ENCODE results near the gene G3BP1. TPM values are rescaled to one million over a fixed set of nuclear protein-coding genes. Genes with fewer than 3 reads are reported as not detected.

Gene G3BP1
- polyA plus RNA-seq, 3 donors: 10.6 to 60.6 (median 58.8) TPM

GRCh38 chr5:151810449-151810848, 38.7 kb downstream of the G3BP1 start:
- no peak for TF ChIP-seq CTCF (IDR thresholded peaks at IDR 0.05)
- H3K4me3 Mint-ChIP-seq: no peak overlapping the region
- H3K9ac ChIP-seq (ENCODE audit: insufficient read depth, low read length, poor library complexity, severe bottlenecking): no peak overlapping the region
- peaks cover 44 to 93% of the 10 kb centered on the region in 2 donors for H3K36me3 ChIP-seq (replicated peaks in 1 of 2; ENCODE audit: control insufficient read depth in 1 of 2, insufficient read depth in 2 of 2, low read length in 2 of 2)
- no peaks in the 10 kb centered on the region for H4K20me1 ChIP-seq (ENCODE audit: insufficient read depth, low read length)
- peaks cover 0 to 2% (median 0%) of the 10 kb centered on the region in 3 donors for H3K27me3 Mint-ChIP-seq (ENCODE audit: low read depth in 3 of 3)
- no peak overlapping the region for H3K4me2 ChIP-seq (replicated peaks; ENCODE audit: extremely low read depth, low read length, poor library complexity, severe bottlenecking)
- no peaks in the 10 kb centered on the region for H3K27me3 ChIP-seq (ENCODE audit: control insufficient read depth in 2 of 2, insufficient read depth in 2 of 2, low read length in 2 of 2)
- intact Hi-C loops (cut with micrococcal nuclease): no loop called here
- H3K27ac ChIP-seq (ENCODE audit: low read depth in 1 of 2, low read length in 2 of 2): no peak overlapping the region
- H3K9me3 Mint-ChIP-seq: no peaks in the 10 kb centered on the region
- H3K4me1 ChIP-seq (ENCODE audit: control insufficient read depth in 1 of 2, insufficient read depth in 2 of 2, low read length in 2 of 2): no peaks in the 10 kb centered on the region
- H3K4me1 Mint-ChIP-seq: no peaks in the 10 kb centered on the region
- peak overlapping the region in 1 of 7 donors; percentile 36 for H3K27ac Mint-ChIP-seq
- H3K36me3 Mint-ChIP-seq: peaks cover 59 to 75% of the 10 kb centered on the region in 2 donors
- no peak overlapping the region for H3K4me3 ChIP-seq (replicated peaks in 1 of 3; ENCODE audit: low read depth in 2 of 3, low read length in 3 of 3)
- no peak for DNase-seq
- no CpG with 5 or more reads among the region's 1 CpG for WGBS (ENCODE audit: insufficient coverage)
- H3K9me3 ChIP-seq (replicated peaks in 1 of 2; ENCODE audit: control insufficient read depth in 1 of 2, insufficient read depth in 1 of 2, low read length in 2 of 2): no peaks in the 10 kb centered on the region
- no peaks in the 10 kb centered on the region for H3K79me2 ChIP-seq (ENCODE audit: insufficient read depth, low read length)
- H2AFZ ChIP-seq (ENCODE audit: insufficient read depth, low read depth, low read length, poor library complexity, severe bottlenecking): no peak overlapping the region

GRCh38 chr5:151810897-151811296, 39.1 kb downstream of the G3BP1 start:
- Histone ChIP-seq H3K36me3 (replicated peaks in 1 of 2; ENCODE audit: control insufficient read depth in 1 of 2, insufficient read depth in 2 of 2, low read length in 2 of 2) (peaks cover 40 to 89% of the 10 kb centered on the region in 2 donors), H3K79me2 (ENCODE audit: insufficient read depth, low read length) (no peaks in the 10 kb centered on the region), H3K27me3 (ENCODE audit: control insufficient read depth in 2 of 2, insufficient read depth in 2 of 2, low read length in 2 of 2) (no peaks in the 10 kb centered on the region), H3K9me3 (replicated peaks in 1 of 2; ENCODE audit: control insufficient read depth in 1 of 2, insufficient read depth in 1 of 2, low read length in 2 of 2) (no peaks in the 10 kb centered on the region), H4K20me1 (ENCODE audit: insufficient read depth, low read length) (no peaks in the 10 kb centered on the region), H3K4me2 (replicated peaks; ENCODE audit: extremely low read depth, low read length, poor library complexity, severe bottlenecking) (no peak overlapping the region), H3K27ac (ENCODE audit: low read depth in 1 of 2, low read length in 2 of 2) (no peak overlapping the region), H3K4me3 (replicated peaks in 1 of 3; ENCODE audit: low read depth in 2 of 3, low read length in 3 of 3) (no peak overlapping the region), H3K4me1 (ENCODE audit: control insufficient read depth in 1 of 2, insufficient read depth in 2 of 2, low read length in 2 of 2) (no peaks in the 10 kb centered on the region), H2AFZ (ENCODE audit: insufficient read depth, low read depth, low read length, poor library complexity, severe bottlenecking) (no peak overlapping the region), H3K9ac (ENCODE audit: insufficient read depth, low read length, poor library complexity, severe bottlenecking) (no peak overlapping the region)
- WGBS (ENCODE audit: insufficient coverage): no CpG with 5 or more reads among the region's 1 CpG
- Mint-ChIP-seq H3K27me3 (ENCODE audit: low read depth in 3 of 3) (peaks cover 0 to 2% (median 0%) of the 10 kb centered on the region in 3 donors), H3K36me3 (peaks cover 54 to 72% of the 10 kb centered on the region in 2 donors), H3K27ac (peak overlapping the region in 2 of 7 donors; percentile 6 to 41), H3K4me3 (no peak overlapping the region), H3K9me3 (no peaks in the 10 kb centered on the region), H3K4me1 (no peaks in the 10 kb centered on the region)
- peak in 1 of 3 donors; percentile 11 for DNase-seq
- no peak for TF ChIP-seq CTCF (IDR thresholded peaks at IDR 0.05)
- intact Hi-C loops (cut with micrococcal nuclease): no loop called here

All from CD14-positive monocyte (primary cell).